Fibroblast of pulmonary artery (primary cell): ENCODE results near the gene LRRC4B.

Experiments
- DNase-seq: peaks from one replicate; pipeline ENCODE4 v3.0.0-alpha.2; 2010; ENCODE audit warnings: low read depth
- H3K4me3 ChIP-seq: replicated peaks from 2 replicates; pipeline ENCODE4 v1.5.1; 2011; ENCODE audit warnings: low read depth, mild to moderate bottlenecking, control low read depth, low read length, moderate library complexity
- TF ChIP-seq, protein P1 (sequence below): IDR thresholded peaks from 2 replicates; pipeline ENCODE4 v1.5.1; 2011; ENCODE audit warnings: mild to moderate bottlenecking, control low read depth, low read length, inconsistent platforms; ENCODE audit errors: missing control alignments

The LRRC4B gene

DNA sequence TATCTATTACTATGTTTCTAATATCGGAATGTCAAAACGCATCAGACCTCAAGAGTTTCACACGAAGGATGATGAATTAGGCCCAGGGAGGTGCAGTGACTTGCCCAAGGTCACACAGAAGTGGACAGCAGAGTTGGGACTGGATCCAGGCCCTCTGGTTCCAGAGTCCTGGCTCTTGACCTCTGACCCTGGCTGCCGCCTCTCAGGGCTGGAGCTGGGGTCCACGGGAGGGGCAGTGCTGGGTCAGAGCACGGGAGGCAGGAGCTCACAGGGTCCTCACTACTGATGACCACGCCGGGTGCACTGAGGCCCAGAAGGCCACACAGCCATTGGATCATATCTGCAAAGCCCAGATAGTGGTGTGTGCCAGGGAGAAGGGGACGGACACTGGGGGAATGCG is 45.4 kb downstream of the LRRC4B start:
- no peak for DNase-seq
- no peak overlapping the region for H3K4me3 ChIP-seq
- TF ChIP-seq, protein P1, sequence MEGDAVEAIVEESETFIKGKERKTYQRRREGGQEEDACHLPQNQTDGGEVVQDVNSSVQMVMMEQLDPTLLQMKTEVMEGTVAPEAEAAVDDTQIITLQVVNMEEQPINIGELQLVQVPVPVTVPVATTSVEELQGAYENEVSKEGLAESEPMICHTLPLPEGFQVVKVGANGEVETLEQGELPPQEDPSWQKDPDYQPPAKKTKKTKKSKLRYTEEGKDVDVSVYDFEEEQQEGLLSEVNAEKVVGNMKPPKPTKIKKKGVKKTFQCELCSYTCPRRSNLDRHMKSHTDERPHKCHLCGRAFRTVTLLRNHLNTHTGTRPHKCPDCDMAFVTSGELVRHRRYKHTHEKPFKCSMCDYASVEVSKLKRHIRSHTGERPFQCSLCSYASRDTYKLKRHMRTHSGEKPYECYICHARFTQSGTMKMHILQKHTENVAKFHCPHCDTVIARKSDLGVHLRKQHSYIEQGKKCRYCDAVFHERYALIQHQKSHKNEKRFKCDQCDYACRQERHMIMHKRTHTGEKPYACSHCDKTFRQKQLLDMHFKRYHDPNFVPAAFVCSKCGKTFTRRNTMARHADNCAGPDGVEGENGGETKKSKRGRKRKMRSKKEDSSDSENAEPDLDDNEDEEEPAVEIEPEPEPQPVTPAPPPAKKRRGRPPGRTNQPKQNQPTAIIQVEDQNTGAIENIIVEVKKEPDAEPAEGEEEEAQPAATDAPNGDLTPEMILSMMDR = no peak

DNA sequence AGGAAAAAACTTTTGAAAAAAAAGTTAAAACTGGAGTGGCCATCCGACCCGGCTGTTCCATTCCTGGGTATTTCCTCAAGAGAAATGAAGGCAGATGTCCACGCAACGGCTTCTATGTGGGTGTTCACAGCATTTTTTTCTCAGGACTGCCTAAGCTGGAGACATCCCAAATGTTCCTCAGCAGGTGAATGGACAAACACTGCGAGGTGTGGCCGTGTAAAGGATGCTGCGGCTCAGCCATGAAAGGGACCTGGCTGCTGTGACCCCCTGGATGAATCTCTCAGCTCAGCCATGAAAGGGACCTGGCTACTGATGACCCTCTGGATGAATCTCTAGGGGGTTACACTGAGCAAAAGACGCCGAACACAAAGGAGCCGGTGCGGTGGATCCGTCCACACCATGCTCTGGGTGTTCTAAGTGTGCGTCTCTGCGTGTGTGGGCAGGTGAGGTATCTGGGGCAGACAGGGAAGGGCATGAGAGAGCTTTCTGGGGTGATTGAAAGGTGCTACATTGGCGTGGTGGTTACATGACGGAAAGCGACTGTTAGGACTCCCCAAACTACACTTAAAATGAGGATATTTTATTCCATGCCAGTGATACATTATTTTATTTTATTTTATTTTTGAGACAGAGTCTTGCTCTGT is 47.3 kb downstream of the LRRC4B start:
- DNase-seq = no peak
- no peak overlapping the region for H3K4me3 ChIP-seq
- TF ChIP-seq, protein P1 = no peak

DNA sequence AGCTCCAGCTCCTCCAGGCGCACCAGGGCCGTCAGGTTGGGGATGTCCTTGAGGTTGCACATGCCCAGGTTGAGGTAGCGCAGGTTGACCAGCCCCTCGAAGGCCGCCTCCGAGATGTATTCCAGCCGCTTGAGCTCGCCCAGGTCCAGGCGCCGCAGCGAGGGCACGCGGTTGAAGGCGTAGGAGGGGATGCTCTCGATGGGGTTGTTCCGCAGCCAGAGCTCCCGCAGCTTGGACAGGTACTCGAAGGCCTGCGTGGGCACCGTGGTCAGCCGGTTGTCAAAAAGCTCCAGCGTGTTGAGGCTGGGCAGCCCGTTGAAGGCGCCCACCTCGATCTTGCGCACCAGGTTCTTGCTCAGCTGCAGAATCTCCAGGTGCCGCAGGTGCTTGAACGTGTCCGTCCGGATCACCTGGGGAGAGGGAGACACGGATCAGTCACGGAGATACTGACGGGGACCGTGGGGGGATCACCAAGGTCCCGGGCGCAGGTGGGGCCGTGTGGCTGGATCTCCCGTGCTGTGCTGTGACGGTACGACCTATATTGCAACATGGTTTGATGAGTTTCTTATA is 49.1 kb downstream of the LRRC4B start:
- no peak for DNase-seq

DNA sequence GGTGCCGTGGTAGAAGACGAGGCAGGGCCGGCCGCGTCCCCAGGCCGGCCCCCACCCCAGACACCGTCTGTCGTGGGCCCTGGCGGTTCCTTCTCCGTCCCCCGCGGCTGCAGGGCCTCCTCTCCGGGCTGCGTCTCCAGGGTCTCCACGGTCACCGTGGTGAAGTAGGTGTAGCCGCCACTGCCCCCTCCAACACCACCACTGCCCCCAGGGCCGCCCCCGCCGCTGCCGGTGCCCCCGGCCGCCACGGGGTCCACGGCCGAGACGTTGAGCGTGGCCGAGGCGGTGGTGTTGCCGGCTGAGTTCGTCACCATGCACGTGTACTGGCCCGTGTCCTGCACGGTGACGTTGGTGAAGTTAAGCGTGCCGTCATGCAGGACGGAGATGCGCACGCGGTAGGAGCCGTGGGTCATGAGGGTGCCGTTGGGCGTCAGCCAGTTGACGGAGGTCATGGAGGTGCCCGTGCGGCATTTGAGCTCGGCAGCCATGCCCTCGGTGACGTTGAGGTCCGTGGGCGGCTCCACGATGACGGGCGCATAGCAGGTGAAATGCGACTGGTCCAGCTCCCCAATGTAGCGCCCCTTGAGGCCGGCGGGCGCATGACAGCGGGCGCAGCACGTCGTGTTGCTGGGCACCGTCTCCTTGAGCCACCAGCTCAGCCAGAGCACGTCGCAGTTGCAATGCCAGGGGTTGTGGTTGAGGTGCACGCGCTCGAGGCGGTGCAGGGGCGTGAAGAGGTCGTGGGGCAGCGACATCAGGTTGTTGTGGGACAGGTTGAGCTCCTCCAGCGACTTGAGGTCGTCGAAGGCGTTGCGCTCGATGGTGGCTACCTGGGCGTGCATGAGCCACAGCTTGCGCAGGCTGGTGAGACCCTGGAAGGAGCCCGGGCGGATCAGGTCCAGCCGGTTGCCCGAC is 49.9 kb downstream of the LRRC4B start:
- H3K4me3 ChIP-seq = no peak overlapping the region
- no peak for DNase-seq
- TF ChIP-seq, protein P1 = no peak

More for the DNA sequence above, 49.1 kb downstream of the LRRC4B start:
- TF ChIP-seq, protein P1 = no peak
- no peak overlapping the region for H3K4me3 ChIP-seq

DNA sequence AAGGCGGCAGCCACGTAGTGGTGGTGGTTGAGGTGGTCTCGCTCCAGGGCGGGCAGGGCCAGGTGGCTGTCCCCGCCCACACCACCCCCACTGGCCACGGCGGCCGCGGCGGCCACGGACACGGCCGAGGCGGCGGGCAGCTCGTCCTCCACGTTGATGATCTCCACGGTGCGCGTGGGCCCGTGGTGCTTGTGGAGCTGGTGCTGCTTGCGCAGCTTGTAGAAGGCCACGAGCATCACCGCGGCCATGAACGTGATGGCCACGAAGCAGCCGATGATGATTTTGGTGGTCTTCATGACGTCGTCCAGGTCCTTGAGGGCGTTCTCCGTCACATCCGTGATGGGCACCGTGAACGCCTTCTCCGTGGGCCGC is 50.5 kb downstream of the LRRC4B start:
- DNase-seq = no peak
- H3K4me3 ChIP-seq = no peak overlapping the region
- TF ChIP-seq, protein P1 = no peak

DNA sequence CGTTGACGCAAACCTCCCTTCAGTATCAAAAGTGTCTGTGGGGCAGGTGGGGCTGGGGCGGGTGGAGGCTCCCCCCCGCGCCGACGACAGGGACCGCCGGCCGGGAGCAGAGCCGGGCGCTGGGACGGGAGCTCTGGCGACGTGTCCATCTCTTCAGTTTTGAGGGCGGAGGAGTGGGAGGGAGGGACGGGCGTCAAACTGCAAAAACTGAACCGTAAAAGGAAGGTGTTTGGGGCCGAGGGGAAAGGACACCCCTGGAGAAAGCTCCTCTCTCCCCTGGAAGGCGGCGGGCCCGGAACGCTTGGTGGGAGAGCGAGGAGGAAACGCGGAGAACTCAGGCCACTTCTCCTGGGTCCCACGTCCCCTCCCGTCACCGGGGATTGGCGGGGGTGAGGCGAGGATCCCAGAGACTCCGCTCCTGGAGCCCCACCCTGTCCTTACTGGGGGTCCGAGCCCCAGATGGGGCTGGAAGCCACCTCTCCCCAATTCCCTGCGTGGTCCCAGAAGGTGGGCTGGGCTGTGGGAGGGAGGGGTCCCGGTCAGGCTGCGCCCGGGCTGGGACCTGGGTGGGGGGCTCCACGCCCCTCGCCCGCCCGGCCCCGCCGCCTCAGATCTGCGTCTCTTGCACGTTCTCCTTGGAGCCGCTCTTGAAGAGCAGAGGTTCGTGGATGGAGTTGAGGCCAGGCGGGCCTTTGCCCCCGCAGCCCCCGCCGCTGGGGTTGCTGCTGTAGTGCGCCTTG is 51.1 kb downstream of the LRRC4B start:
- DNase-seq = no peak
- TF ChIP-seq, protein P1 = no peak
- H3K4me3 ChIP-seq = no peak overlapping the region
